DMS53 treated with DMSO at 0.1 percent for 48 hours (cell line): ENCODE measurements around the gene SNCA.

Experiments used
- DNase-seq: peaks from one replicate; lab custom pipeline; 2025; ENCODE audit not compliant: unreplicated experiment; lab: John Stamatoyannopoulos, UW

SNCA gene

DNA sequence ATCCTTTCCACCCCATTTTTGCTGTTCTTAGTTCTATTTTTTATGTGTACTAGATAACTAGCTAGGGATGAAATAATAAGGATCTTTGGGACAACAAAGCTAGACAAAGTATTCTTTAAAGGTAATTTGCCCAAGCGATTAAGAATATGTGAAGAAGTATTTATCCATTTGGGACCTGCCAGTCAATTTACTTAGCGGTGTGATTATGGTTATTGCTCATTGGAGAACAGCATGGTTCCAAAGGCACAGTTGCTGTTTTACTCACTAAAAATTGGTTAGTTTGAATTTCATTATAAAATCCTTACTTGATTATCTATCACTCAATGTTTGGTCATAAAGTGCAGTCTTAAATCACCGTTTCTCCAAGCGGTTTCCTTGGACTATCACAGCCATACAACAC, 124.1 kb downstream of the SNCA start:
- DNase-seq = no peak

DNA sequence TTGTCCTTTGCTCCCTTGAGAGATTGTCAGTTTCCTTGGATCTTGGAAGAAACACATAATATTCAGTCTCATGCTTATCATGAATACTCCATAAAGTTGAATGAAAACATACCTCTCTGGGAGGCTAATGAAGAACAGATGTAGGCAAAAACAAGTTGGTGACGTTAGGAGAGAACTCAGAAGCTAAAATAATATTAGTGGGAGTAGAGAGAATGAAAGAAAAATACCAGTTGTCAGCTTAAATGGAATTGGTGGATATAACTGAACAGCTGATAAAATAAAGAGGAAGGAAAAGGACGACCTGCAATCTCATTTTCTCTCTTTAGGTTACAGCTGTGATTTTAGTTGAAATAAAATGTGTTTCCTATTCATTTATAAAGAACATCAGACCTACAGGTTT, 124.8 kb downstream of the SNCA start:
- no peak for DNase-seq

DNA sequence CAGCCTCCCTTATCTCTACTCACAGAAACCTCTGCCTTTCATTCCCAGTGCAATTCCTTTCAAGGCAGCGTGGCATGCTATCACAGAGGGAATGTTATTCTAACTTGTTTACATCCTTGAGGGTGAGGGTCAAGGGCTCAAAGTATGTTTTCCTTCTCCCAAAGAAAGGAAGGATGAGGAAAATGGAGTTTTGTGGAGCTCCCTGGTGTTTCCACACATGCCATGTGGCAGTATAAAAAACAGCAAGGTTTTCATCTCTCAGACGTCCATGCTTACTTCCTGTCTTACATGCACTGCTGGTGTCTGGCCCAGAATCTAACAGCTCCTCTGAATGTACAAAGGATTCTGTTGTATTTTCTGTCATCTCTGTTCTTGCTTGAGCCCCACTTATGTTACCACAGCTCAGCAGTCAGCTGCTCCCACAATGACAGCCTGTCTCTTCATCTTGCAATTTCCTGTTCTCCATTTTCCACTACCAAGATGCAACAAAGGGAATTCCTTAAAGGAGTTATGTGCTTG, 128.0 kb downstream of the SNCA start:
- no peak for DNase-seq

DNA sequence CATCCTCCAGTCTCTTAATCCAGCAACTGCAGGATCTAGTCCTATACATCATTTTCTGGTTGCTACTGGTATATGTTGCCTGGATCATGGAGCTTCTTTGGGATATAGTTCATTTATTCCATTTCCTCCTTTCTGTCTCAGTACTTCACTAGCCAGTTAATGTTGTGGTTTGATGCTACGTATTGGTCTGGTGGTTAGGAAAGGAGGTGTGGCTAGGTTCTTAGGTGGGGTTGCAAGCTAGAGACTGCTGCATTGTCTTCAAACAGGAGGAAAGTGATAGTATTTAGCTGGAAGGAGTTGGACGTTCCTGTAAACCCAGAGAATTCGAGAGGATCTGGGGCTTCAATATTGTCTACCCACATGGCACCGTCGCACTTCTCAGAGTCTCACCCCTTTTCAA, 129.5 kb downstream of the SNCA start:
- no peak for DNase-seq

DNA sequence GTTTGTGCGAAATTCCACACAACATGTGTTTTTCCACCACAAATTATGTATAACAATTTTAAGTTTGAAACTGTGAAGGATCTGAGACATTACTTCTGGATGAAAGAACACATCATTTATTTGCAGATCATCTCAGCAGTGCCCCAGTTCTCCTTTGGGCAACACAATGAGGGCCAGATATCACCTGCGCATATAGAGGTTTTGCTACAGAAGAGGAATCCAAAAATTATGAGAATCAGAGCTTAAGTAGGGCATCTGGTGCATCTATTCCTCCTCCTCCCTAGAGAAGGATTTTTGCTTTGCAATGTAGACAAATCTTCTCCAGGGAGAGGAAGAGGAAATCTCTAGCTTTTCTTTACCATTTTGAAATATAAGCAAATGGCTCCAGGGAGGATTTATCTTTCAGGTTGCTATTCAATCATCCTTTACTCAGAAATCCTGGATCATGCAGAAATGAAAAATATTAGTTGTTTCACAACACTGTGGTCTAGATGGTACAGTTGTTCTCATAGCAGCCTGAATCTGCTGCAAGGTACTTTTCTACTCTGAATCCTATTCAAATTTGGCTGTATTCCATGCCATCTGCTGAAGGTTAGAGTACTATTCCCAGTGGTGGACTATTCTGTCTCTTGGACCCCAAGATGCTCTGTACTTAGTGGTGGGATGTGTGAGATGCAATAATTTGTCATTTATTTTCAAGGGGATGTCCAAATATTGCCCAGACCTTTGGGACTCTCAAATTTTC, 132.1 kb downstream of the SNCA start:
- DNase-seq = no peak

DNA sequence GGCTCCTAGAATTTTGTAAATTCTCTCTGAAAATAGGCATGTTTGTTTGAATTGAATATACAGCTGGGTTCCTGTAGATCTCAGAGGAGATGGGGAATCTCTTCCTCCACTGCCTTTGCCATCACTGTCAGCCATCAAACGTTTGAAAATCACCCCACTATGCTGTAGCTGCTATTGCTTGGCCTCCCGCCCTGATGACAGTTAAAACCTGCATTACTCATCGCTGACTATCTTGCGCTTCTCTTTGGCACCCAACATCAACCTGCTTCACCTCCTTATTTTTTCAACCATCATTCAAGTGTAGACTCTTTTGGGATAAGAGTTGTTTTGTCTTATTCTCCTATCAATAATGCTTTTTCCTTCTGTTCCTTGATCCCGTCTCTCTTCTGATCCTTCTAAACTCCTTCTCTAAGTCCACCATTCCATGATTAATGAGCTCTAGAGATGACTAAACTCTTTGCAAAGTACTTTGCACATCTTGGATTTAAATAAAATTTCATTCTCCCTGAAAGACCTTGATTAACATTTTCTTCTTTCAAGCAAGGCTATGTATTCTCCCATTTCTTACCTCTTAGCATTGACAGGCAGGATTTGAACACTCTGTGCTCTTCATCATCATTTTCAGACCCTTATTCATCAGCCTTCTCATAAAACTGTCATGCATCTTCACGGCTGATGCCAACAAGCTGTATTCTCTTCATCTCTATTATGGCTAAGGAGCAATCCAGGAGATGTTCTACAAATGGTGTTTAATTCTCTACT, 133.0 kb downstream of the SNCA start:
- no peak for DNase-seq

DNA sequence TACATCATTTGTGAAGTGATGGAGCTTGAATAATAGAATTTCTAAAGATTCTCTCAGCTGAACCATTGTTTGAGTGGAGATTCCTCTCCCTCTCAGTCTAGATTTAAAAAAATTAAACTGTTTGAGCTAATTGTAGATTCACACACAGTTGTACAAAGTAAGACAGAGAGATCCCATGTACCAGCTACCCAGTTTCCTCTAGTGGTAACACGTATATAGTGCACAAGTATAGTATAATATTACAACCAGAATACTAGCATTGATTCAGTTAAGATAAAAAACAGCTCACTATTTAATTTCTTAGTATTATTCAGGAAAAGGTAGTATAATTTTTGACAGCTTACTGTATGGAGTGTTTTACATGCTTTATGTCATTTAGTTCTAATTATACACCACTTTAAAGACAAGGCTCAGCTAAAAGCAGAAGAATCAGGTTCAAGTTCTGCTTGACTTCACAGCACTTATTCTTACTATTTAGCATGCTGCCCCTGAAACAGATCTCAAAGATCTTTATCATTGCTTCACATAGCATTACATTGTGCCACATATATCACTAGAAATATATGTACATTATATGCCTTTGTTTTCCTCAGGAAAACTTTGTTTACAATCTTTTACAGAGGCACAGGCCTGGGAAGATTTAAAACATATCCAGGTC, 136.1 kb downstream of the SNCA start:
- no peak for DNase-seq

DNA sequence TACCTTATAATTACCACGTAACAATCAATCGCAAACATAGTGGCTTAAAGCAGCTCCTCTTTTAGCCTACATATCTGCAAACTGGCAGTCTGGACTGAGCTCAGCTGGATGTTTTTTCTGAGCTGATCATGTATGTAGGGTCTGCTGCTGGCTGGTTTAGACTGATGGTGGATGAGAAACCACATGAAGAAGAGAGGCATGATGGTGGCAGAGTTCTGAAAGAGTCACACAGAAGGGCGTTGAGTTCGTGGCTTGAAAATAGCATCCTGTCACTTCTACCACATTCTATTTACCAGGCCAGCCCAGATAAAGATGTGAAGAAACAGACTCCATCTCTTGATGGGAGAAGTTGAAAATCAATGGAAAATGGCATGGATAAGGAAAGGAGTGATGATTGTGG, 151.3 kb downstream of the SNCA start:
- DNase-seq = no peak

DNA sequence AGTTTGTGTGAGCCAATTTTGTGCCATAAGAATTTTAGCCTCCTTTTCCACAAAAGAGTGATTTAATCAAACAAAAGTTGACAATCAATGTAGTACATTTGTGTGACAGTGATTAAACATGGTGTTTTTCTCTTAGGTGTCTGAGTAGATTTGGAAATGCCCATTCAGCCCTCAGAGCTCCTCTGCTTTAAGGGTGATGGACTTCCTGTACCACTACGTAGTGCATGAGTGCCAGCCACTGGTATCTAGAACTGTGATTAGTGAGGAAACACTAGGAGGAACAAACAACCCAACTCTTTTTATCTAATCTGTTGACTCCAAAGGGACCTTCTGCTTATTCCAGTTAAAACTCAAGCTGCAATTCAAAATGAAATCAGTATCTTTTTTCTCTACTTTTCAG, 151.7 kb downstream of the SNCA start:
- no peak for DNase-seq

DNA sequence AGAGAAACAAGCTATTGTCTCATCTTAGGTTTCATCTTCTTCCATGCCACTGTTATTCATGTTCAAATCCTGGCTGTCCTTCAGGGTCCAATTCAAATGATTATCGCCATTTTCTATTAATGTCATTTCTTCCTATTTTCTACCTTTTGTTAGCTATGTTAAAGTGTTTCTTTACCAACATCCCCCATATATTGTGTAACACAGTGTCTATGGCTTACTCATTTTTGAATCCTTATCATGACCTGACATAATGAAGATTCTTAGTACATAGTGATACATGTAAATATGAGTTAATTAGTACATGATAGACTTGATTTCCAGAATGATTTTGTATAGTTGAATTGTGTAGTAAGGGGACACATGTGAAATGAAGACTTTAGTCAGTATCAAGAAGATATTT, 152.4 kb downstream of the SNCA start:
- DNase-seq = no peak

DNA sequence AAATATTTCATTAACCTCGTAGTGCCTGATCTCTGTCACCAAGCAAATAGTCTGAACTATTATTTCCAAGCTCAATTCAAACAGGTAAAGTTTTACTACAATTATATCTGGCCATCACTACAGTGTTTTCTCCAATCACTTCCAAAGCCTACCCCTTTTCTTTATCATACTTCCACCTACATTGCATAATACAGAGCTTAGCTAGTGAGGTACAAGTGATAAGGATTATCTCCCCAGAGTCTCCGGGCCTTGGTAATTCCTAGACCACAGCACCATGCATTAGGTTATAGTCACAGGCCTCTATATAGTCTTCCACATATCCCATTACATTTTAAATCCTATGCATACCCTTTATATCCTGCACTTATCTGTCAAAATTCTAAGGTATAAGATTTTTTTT, 154.2 kb downstream of the SNCA start:
- DNase-seq = no peak

DNA sequence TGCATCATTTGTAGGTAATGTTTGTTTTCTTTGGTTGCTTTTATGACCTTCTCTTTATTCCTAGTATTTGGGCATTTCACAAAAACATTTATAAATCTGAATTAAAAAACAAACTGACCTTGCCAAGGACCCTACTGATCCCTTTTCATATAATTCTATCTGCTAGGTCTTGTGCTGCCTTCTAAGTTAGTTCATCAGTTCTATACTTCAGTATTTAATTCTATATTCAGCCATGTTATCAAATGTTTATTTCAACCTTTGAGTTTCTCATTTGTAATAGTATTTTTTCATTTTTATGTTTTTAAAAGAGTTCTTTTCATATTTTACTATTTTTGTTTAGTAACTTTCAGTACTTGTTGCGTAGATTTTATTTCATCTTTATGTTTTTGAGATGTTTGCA, 155.3 kb downstream of the SNCA start:
- DNase-seq = no peak

DNA sequence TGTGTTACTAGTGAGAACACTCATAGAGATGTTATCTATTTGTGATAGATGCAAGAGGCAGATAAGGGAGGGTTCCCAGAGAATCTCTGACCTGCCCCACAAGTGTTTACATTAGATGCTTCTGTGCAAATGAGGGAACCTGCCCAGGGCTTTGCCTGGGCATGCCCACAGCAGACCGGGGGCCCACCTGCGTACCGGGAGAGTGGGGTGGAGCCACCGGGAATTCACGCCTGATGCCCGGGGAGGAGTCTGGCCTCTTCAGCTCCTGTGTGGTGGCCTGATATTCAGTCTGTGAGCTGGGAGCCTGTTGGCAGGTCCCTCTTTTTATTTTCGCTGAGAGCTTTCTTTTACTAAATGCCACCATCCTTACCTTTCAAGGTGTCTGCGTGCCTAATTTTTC, 155.7 kb downstream of the SNCA start:
- peak; percentile 93 for DNase-seq

DNA sequence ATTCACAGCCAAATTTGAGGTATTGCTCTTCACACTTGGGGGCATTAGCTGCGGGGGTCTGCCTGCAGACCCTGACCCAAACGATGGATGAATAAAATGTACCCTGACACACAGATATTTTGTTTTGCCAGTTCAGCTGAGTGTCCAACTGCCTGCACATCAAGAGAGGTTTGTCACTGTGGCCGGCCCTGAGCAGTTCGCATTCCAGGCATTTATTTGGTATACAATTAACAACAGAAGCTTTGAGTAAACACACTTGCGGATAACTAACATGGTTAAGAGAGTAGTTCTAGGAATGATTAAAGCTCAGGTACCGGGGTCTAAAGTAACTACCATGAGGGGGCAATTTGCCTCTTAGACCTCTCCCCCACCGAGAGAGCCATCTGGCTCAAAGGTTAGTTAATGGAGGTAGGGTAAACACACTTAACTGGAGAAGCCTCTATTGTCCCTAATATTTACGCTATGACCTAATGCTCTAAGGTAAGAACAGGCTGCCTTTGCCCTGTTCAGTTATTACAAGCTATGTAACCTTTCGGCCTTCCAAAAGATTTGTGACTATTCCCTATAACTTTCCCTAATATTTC, 162.0 kb downstream of the SNCA start:
- peak; percentile 82 for DNase-seq
